GM19438 (cell line): ENCODE results near the gene ZNF496.
"Not testable (repeated sequence)": the region's sequence is repeated elsewhere in the genome, so short reads cannot be mapped to it uniquely, and the experiment has no call there.

ENCODE experiments used
- ATAC-seq: cut with Tn5 transposase; IDR thresholded peaks from one replicate; pipeline ENCODE4 v1.9.1; 2021; ENCODE audit warnings: low read depth; ENCODE audit not compliant: unreplicated experiment

ZNF496 gene

DNA sequence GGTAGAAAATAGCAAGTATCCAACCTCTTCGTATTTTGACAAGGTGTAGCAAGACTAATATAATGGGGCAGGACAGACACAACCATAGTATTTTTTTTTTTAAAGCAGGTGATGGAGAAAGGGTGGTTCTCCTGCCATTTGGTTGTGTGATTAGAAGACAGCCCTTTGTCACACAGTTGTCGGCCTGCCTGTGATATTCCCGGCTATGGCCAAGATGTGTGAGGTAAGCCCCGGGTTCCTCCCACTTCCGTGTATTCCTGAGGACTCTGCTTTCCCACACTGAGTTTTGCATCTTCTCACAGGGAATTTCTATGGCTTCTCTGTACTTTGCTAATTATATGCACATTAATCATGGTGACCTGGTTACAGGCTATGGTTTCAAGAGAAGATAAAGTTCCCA is 35.9 kb downstream of the ZNF496 start:
- no peak for ATAC-seq

GRCh38 chr1:247295274-247295684 is 36.4 kb downstream of the ZNF496 start:
- ATAC-seq = no peak

DNA sequence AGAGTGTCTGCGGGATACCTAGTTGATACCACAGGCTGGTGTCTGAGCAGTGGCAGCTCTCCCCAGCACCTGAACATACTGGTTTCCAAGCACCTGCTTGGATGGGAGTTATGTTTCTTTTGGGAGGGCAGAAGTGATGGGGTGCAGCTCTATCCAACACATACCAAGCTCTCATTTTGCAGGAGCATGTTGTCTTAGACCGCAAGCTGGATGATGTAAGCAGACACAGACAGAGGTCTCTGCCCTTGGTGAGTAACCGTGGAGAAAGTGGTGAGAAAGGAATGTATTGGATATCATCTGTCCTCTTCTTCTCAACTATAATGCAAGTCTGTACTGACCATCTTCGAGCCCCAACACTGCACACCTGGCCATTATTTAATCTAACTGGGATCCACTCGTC is 37.4 kb downstream of the ZNF496 start:
- ATAC-seq = no peak

DNA sequence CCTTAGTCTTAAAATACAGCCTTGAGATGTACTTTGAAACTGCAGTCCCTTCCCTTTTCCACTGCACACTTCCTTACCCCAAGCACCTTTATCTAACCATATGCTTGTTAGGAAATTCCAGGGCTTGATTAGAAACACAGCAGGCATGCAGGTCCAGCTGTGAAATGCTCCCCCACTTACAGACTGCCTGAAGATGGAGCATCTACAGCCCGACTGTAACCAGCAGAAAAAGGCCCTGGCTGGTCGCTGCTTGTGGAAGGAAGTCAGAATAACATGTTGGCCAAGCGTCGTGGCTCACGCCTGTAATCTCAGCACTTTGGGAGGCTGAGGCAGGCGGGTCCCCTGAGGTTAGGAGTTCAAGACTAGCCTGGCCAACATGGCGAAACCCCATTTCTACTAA is 38.6 kb downstream of the ZNF496 start:
- ATAC-seq = no peak

DNA sequence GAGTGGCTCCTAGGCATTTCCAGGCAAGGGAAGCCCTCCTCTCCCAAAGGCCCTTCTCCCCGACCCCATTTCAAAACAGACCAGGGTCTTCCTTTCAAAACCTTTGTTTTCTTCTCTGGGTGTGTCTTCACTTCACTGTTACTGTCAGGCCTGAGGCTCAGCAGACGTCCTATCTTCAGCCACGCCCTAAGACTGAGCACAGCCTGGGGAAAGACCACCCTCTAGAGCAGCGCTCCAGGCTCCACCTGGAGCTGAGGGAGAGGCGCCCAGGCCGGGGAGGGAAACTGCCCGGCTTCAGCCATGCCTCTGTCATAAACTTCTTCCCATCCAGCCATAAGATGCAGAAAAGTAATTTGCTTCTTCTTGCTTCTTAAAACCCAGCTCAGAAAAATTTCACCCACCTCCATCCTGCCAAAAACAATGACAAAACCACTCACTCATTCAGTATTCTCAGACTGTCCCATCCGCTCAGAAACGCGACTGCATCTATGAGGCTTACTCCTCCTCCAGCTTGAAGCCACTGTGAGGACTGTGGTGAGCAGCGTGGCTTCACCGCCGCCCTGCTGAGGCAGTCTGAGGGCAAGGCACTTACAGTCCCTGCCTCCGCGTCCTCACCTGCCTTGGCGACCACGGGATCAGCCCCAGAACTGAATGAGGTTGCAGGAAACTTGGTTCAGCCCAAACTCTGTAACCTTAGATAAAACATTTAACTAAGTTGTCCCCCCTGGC is 39.7 kb downstream of the ZNF496 start:
- no peak for ATAC-seq

DNA sequence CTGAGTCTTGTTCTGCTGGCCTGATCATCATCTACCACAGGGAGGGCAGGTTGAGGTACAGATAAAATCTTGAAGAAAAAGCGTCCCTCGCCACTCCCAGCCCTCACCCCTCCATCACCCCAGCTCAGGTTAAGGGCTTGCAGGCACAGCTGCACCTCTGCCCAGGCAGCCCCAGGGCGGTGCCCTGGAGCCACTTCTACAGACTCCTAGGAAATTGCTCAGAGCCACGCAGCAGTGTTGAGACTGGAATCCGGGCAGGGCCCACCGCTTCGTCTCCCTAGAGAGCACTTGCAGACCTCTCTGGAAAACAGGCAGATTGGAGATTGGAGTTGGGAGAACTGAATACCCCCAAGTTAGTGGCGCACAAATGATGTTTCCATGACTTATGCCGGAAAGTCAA is 40.5 kb downstream of the ZNF496 start:
- ATAC-seq = no peak

- no peak for ATAC-seq
Observed at GRCh38 chr1:247290576-247290975, 41.1 kb downstream of the ZNF496 start.

DNA sequence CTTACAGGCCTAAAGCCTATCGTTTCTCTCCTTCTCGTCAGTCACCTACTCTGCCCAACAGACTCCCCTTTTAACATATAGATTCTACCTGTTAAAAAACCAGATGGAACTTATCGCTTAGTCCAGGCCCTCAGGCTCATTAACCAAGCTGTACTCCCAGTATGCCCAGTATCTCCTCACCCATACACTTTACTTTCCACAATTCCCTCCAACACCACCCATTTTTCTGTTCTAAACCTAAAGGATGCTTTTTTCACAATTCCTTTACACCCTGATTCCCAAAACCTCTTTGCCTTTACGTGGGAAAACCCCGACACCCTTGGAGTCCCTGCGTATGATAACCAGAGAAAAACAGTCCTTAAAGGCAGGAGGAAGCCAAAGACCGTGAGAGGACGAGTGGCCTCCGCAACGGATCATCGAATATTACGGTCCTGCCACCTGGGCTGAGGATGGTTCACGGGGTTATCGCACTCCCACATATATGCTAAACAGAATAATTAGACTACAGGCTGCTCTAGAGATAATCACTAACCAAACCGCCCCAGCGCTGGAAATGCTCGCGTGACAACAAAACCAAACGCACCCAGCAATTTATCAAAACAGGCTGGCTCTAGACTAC is 42.3 kb downstream of the ZNF496 start:
- ATAC-seq = not testable (repeated sequence)

DNA sequence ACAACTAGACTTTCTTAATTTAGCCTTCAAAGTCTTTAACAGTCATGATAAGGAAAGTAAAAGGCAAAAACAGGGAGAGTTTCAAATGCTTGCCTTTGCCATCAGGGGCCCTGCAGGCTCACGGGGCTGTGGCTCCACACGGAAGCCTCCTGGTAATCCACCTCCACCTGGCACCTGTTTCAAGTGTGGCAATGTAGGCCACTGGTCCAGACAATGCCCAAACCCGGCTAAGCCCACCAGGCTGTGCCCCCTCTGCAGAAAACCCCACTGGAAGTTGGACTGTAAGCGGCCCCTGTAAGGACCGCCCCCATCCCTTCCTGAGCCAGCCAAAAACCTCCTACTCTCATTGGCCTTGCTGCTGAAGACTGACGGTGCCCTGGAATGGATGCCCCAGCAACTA is 43.3 kb downstream of the ZNF496 start:
- no peak for ATAC-seq

DNA sequence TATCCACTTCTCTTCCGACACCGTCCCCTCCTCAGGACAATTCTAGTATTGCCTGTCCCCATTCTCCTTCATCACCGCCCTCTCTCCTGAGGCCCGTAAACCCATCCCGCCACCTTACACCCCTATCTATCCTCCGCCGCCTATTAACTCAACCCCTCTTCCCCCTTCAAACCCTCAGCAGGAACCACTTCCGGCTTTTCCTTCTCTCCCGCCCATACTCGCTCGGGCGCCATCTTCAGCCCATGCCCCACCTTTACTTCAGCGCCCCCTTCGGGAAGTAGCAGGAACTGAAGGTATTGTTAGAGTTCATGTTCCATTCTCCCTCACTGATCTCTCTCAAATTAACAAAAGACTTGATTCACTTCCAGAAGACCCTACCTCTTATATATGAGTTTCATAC is 44.2 kb downstream of the ZNF496 start:
- ATAC-seq = no peak

GRCh38 chr1:247286134-247286670 is 45.5 kb downstream of the ZNF496 start:
- ATAC-seq = no peak

DNA sequence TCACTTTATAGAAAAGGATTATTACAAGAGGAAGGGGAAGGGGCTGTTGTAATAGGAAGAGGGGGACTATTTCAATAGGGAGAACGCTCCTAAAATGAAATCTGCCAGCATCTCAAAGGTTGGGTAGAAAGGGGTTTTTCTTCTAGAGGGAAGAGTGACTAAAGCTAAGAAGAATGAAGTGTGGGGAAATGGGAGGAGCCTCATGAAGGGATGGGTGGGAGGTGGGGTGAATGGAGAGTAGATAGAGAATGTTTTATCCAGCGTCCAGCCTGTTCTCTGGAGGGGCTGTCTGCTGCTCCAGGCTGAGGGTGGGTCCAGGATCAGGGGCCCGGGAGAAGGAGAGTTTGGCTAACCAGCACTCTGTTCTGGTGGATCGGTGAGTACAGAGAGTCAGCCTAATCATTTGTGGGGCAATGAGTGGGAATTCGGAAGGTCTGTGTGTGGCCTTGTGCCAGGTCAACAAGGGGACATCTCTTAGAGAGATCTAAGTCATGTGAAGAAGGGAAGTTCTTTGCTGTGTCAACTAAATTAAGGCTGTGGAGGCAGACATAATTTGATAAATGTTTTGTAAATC is 50.6 kb downstream of the ZNF496 start:
- ATAC-seq = no peak

GRCh38 chr1:247277191-247277590 is 54.5 kb downstream of the ZNF496 start:
- no peak for ATAC-seq

- ATAC-seq = no peak
Observed at GRCh38 chr1:247274605-247275256, 56.9 kb downstream of the ZNF496 start.

DNA sequence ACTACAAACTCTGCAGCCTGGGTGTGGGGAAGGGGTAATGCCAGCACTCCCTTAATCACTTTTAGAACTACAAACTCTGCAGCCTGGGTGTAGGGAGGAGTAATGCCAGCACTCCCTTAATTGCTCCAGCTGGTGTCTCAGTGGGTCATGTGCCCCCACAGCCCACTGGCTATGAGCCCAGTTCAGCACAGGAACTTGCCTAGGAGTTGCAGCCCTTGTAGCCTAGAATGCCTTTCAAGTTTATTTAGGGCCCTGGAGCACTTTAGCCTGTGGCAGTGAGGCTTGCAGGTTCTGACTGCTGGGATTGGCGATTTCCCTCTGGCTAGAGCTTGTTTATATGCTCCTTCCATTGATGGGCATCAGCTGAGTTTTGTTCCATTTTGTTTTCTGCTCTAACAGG is 58.7 kb downstream of the ZNF496 start:
- no peak for ATAC-seq

DNA sequence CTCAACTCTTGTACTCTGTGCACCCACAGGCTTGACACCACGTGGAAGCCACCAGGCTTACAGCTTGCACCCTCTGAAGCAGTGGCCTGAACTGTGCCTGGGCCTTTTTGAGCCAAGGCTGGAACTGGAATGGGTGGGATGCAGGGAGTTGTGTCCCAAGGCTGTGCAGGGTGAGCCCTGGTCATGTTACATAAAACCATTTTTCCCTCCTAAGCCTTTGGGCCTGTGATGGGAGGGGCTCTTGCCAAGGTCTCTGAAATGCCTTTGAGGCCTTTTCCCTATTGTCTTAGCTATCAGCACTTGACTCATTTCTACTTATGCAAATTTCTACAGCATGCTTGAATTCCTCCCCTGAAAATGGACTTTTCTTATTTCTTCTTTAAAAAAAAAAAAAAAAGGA is 61.7 kb downstream of the ZNF496 start:
- ATAC-seq = no peak

- no peak for ATAC-seq
Observed at GRCh38 chr1:247269133-247269532, 62.5 kb downstream of the ZNF496 start.

- no peak for ATAC-seq
Observed at GRCh38 chr1:247268390-247269045, 63.1 kb downstream of the ZNF496 start.

GRCh38 chr1:247266053-247266452 is 65.6 kb downstream of the ZNF496 start:
- ATAC-seq = no peak

DNA sequence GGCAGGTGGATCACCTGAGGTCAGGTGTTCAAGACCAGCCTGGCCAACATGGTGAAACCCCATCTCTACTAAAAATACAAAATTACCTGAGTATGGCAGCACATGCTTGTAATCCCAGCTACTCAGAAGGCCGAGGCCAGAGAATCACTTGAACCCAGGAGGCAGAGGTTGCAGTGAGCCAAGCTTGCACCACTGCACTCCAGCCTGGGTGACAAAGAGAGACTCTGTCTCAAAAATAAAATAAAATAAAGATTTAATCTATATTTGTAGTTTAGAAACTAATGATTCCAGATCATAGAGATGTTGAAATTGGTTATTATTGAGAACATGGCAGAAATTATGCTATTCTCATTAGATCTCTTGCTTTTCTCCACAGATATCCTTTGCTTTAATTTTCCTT is 75.9 kb downstream of the ZNF496 start, which contains the start of gene VN1R5:
Gene VN1R5 (plus strand): TSS at position 301 of the 400 bp plus-strand sequence.
- not testable (repeated sequence) for ATAC-seq

DNA sequence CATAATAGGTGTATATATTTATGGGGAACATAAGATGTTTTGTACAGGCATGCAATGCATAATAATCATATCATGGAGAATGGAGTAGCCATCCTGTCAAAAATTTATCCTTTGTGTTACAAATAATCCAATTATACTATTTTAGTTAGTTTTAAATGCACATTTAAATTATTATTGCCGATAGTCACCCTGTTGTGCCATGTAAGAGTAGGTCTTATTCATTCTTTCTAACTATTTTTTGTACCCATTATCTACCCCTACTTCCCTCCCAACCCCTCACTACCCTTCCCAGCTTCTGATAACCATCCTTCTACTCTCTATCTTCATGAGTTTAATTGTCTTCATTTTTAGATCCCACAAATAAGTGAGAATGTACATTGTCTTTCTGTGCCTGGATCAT is 84.1 kb downstream of the ZNF496 start:
- no peak for ATAC-seq
